Cerebellar nuclear complex (tissue), 1 donor: ENCODE measurements around the gene SLC12A9.

Experiments used
- DNase-seq, 2 experiments: peaks; one replicate each; lab custom pipeline; 2025; lab: John Stamatoyannopoulos, UW

Gene SLC12A9

GRCh38 chr7:100884736-100885439, 32.4 kb downstream of the SLC12A9 start:
- no peak for DNase-seq

GRCh38 chr7:100885440-100886141, 33.1 kb downstream of the SLC12A9 start:
- DNase-seq, result no peak

- no peak for DNase-seq
These were observed 33.8 kb downstream of the SLC12A9 start for GRCh38 chr7:100886142-100886935.

GRCh38 chr7:100886936-100887515, 34.5 kb downstream of the SLC12A9 start:
- DNase-seq, result no peak

- DNase-seq, result no peak
These were observed 35.2 kb downstream of the SLC12A9 start for GRCh38 chr7:100887516-100888290.

GRCh38 chr7:100888291-100888987, 35.9 kb downstream of the SLC12A9 start:
- DNase-seq, result no peak

- DNase-seq, result no peak
These were observed 36.7 kb downstream of the SLC12A9 start, which contains the start of gene UFSP1 for GRCh38 chr7:100888988-100889750. Gene UFSP1 (minus strand): TSS chr7:100889715. CDS start chr7:100889271, 444 bp downstream.

- DNase-seq, result no peak
These were observed 38.4 kb downstream of the SLC12A9 start for GRCh38 chr7:100890653-100891567.

- no peak for DNase-seq
These were observed 39.2 kb downstream of the SLC12A9 start for GRCh38 chr7:100891568-100892247.

- DNase-seq, result no peak
These were observed 40.1 kb downstream of the SLC12A9 start for GRCh38 chr7:100892364-100893317.

GRCh38 chr7:100893318-100893895, 40.9 kb downstream of the SLC12A9 start:
- DNase-seq, result no peak

- DNase-seq, result no peak
These were observed 41.6 kb downstream of the SLC12A9 start for GRCh38 chr7:100893910-100894721.

- DNase-seq, result no peak
These were observed 42.6 kb downstream of the SLC12A9 start for GRCh38 chr7:100894860-100895700.

- DNase-seq, result no peak
These were observed 43.1 kb downstream of the SLC12A9 start, which contains the start of gene ACHE for GRCh38 chr7:100895701-100895955. Gene ACHE (minus strand): TSS chr7:100895888. CDS start chr7:100894232, 1,656 bp downstream.
